ENCODE data around the gene RASSF6. TPM values are rescaled to one million over a fixed set of nuclear protein-coding genes. Genes with fewer than 3 reads are reported as not detected.
"Not testable (repeated sequence)": the region's sequence is repeated elsewhere in the genome, so short reads cannot be mapped to it uniquely, and the experiment has no call there.

Gene RASSF6
- total RNA-seq, 1 donor from 2014 or later = not detected

DNA sequence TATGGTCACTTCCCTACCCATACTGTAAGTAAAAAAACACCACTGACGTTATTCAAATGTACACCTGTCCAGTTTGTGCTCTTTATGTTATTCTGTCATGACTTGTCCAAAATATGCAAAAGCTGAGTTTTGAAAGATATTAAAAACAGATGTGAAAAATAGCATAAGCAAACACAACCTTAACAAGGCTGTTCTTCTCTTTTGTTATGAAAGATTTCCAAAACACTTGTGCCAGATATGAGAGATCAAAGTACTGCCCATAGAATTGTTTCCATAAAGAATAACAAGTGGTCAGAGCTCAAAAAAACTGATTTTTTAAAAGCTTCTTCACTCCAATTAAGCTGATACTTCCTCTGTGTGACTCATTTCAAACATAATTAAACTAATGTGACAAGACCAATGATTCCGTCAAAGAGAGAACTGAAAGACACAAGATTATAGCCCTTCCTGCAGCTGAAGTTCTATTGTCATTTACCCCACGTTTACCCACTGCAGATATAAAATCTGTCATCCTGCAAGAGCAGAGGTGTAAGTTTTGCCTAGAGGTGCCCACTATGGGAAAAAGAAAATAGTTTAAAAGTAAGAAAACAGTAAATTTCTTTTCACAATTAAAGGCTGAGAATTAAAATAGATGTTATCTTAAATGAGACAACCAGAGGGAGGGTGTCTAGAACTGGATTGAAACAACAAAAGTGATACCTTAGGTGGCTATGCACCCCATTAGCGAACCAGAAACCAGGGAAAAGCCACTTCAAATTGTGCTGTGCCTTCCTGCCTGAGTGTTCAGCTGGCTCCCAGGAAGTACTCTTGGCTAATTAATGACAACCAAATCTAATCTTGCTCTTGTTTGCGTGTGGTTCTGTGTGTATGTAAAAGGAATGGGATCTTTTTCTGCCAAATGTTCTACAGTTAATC is 30.1 kb downstream of the RASSF6 start:
- ATAC-seq (no peak), DNase-seq (ENCODE audit: missing footprints) (no peak)
- intact Hi-C loops (cut with DNase I) = loop anchor here (5.0 to 10.0 kb wide), 2 partner anchors 65 to 542 kb away; no protein-coding TSS in a partner anchor

DNA sequence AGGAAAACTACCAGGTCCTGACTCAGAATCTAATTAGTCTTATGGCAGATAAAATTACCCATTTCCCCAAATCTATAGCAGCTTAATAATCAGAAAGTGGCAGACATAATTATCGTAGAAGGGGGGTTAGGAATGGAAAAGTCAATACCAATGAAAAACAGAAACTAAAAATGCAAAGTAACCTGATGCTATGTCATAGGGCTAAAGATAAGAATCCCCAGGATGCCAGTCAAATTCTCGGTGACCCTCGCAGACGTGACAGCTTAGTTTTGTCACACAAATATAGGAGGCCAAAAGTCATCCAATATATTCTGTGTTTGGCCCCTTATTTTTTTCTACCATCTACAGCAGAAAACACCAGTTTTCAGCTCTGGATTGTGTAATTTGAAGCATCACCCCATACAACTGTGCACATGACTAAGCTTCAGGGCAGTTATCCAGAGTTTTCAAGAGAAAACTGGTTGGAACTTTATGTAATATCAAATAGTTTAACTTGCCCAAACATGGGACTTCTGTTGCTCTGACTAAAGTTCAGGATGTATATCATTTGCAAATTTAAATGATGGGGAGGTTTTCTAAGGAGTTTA is 30.9 kb downstream of the RASSF6 start:
- intact Hi-C loops (cut with DNase I) = no loop called here
- DNase-seq (ENCODE audit: missing footprints) = no peak
- peak; percentile 52 for ATAC-seq

GRCh38 chr4:73588613-73589012 is 31.6 kb downstream of the RASSF6 start:
- no peak for DNase-seq (ENCODE audit: missing footprints)
- no peak for ATAC-seq
- intact Hi-C loops (cut with DNase I) = no loop called here

GRCh38 chr4:73586666-73587065 is 33.6 kb downstream of the RASSF6 start:
- intact Hi-C loops (cut with DNase I) = no loop called here
- ATAC-seq (no peak), DNase-seq (ENCODE audit: missing footprints) (no peak)

GRCh38 chr4:73586040-73586439 is 34.2 kb downstream of the RASSF6 start:
- no peak for DNase-seq (ENCODE audit: missing footprints)
- no peak for ATAC-seq
- intact Hi-C loops (cut with DNase I) = no loop called here

DNA sequence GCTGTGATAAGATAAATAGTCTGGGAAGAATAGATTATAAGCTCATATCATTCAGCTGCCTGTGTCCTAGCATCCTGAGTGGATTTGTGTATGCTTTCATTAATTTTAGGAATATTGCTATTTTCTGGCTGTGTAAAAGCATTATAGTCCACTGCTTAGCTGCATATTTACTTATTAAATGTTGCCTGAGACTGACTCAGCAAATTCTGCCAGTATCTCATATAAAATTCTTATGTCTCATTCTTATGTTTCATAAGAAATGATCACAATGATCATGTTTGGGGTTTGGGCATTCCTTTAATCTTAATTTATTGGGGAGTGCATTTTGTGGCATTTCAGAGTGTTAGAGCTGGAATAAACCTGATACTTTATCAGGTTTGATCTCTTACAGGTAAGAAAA is 34.9 kb downstream of the RASSF6 start:
- intact Hi-C loops (cut with DNase I) = no loop called here
- DNase-seq (ENCODE audit: missing footprints) = no peak
- no peak for ATAC-seq

DNA sequence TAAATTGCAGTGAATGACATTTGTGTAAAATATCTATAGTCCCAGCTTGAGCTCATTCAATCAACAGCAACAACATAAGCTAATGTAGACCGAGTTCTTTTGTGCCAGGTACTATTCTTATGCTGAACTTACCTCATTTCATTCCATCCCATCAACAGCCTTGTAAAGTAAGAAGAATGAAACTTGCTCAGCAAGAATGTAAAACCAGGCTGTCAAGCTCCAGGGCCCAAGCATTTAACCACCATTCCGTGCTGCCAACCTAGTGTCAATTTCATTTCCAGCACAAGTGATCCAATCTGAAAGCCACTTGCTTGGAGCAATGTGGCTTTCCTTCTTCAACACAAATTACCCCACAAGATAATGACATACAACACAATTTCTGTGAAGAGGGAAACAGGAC is 36.6 kb downstream of the RASSF6 start:
- intact Hi-C loops (cut with DNase I) = no loop called here
- DNase-seq (ENCODE audit: missing footprints) (no peak), ATAC-seq (no peak)

GRCh38 chr4:73577371-73577770 is 42.9 kb downstream of the RASSF6 start:
- no peak for ATAC-seq

GRCh38 chr4:73576381-73576780 is 43.9 kb downstream of the RASSF6 start:
- ATAC-seq = no peak
- no peak for DNase-seq (ENCODE audit: missing footprints)
- intact Hi-C loops (cut with DNase I) = no loop called here

More at GRCh38 chr4:73577371-73577770, 42.9 kb downstream of the RASSF6 start:
- intact Hi-C loops (cut with DNase I) = no loop called here
- DNase-seq (ENCODE audit: missing footprints) = no peak

GRCh38 chr4:73575660-73576059 is 44.6 kb downstream of the RASSF6 start:
- ATAC-seq = no peak
- no peak for DNase-seq (ENCODE audit: missing footprints)
- intact Hi-C loops (cut with DNase I) = no loop called here

GRCh38 chr4:73573794-73574528 is 46.3 kb downstream of the RASSF6 start:
- intact Hi-C loops (cut with DNase I) = no loop called here
- ATAC-seq = no peak
- DNase-seq (ENCODE audit: missing footprints) = peak; percentile 54

DNA sequence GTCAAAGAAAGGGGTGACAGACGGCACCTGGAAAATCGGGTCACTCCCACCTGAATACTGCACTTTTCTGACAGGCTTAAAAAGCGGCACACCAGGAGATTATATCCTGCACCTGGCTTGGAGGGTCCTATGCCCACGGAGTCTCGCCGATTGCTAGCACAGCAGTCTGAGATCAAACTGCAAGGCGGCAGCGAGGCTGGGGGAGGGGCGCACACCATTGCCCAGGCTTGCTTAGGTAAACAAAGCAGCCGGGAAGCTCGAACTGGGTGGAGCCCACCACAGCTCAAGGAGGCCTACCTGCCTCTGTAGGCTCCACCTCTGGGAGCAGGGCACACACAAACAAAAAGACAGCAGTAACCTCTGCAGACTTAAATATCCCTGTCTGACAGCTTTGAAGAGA is 69.4 kb downstream of the RASSF6 start:
- DNase-seq (ENCODE audit: missing footprints); intact Hi-C loops (cut with DNase I); ATAC-seq: not testable (repeated sequence)

GRCh38 chr4:73544620-73545019 is 75.6 kb downstream of the RASSF6 start:
- intact Hi-C loops (cut with DNase I) = no loop called here
- ATAC-seq = no peak
- DNase-seq (ENCODE audit: missing footprints) = no peak

DNA sequence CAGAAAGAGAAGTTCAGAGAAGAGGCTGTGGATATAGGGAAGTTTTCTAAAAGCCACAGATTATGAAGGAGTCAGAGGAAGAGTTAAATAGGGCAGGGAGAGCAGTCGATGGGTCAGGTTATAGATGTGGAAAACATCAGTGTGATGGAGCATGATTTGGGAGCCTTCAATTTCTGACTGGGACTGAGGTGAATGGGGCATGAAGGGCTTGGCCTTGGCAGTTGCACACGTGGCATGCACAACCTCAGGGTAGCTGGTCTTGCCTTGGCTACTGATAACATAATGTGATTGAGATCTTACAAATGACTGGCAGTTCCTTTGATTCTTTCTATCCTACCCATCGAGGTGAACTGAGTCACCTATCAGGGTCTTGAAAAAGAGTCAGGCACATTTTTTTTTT is 79.0 kb downstream of the RASSF6 start:
- no peak for DNase-seq (ENCODE audit: missing footprints)
- intact Hi-C loops (cut with DNase I) = no loop called here
- ATAC-seq = no peak

DNA sequence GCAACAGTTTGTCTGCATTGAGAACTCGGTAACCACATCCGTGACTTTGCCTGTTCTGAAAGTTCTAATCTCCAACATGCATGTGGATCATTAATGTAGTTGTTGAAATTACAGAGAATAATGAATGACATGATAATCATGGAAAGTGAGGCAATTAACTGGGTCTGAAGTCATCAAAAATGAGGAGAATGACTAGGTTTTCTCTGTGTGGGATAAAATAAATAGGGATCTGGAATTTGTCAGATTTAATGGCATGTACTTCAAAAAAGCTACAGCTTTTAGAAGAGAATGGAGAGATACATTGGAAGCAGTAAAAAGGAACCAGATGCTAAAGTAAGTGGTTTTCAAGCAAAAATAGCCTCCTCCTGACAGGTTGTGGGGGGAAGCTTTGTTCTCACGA is 79.4 kb downstream of the RASSF6 start:
- ATAC-seq = no peak
- DNase-seq (ENCODE audit: missing footprints) = no peak
- intact Hi-C loops (cut with DNase I) = no loop called here

DNA sequence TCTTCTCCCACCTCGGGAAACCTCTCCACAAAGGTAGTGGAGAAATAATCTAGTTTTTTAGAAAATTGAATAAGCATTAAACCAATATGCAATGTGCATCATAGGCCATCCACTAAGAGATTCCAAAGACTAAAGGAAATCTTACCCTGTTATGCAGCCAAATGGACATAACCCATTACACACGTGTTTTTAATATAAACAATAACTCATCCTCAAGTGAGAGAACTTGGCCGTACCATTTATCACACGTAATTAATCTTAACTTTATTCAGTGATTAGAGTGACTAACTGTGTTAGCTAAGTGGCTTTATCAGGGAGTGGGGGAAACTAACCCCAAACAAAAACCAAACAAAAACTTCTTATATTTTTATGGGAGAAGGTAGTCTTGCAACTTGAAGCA is 80.8 kb downstream of the RASSF6 start:
- ATAC-seq = no peak
- DNase-seq (ENCODE audit: missing footprints) = no peak

DNA sequence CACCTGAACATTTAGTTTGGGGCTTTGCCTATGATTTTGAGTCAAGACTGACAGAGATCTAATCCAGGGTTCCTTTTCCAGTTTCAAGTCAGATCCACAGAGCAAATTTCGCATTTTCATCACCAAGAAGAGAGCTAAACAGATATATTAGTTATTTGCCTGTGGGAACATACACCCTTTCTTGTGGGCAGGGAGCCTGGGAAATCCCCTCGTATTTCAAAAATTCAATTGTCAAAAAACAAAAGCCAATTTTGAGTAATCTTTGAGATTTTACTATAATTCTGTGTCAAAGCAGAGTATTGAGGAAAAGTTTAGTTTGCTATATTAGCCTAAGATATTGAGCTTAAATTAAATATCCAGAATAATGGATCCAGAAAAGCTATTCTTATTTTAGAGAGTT is 82.1 kb downstream of the RASSF6 start:
- ATAC-seq (no peak), DNase-seq (ENCODE audit: missing footprints) (no peak)

More for the DNA sequence above, 80.8 kb downstream of the RASSF6 start:
- intact Hi-C loops (cut with DNase I) = no loop called here

DNA sequence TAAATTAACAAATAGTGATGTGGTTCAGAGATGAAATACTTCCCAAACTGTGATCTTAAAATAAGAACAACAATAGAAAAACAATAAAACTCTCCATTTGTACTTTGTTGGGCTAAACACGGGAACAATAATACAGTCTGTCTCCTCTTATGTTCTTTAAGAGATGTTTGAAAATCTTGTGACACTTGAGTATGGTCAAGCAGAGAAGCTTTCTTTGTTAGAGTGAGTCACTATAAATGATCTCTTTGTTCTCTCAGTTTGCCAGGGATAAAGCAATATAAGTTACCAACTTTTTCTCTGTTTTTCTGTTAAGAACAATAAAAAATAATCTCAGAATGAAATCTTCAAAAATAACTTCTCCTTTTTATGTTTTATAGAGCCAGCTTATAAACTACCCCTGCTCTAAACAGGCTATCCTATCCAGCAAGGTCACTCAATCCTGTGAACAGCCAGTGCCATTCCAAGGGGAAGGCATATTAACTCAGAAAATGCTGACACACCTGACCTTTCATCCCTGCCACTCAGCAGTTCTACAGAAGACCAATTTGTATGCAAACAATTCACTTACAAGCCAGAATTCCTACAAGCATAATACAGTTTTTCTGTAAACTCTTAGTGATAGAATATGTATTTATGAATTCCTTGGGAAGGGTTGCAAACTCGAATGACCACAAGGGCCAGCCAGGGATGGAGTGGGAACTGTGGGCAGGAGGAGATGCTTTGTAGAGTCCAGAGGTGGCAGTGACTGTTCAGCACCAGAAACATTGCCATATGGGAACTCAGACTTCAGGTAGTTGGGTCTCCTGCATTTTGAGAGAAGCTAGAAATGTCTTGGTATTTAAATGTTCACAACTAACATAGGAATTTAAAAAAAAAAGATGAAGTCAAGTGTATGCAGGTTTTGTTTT is 86.5 kb downstream of the RASSF6 start:
- no peak for ATAC-seq
- DNase-seq (ENCODE audit: missing footprints) = no peak
- intact Hi-C loops (cut with DNase I) = no loop called here

More for the DNA sequence above, 82.1 kb downstream of the RASSF6 start:
- intact Hi-C loops (cut with DNase I) = no loop called here

DNA sequence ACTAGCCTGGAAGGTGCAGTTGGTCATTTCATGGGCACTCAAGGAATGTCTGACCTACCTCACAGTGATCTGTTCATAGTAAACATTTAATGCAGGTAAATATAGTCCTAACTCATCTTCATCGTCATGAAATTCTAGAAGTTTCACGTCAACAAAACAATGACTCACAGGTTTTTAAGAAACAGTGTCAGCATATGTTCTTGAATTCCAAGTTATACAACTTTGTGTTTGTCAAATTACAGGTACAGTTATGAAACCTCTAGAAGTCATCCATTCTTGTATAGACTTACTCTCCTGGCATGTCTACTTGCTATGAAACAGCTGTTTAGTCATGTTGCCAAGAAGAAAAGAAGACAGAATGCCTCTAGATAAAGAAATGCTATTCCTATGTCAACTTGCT is 92.1 kb downstream of the RASSF6 start:
- no peak for DNase-seq (ENCODE audit: missing footprints)
- intact Hi-C loops (cut with DNase I) = no loop called here
- no peak for ATAC-seq
